GM19467 (cell line): ENCODE measurements around the gene TLR7.

Experiments used
- ATAC-seq: cut with Tn5 transposase; IDR thresholded peaks from one replicate; pipeline ENCODE4 v1.9.1; 2021; ENCODE audit warnings: mild to moderate bottlenecking, moderate library complexity; ENCODE audit not compliant: unreplicated experiment

TLR7 gene

GRCh38 chrX:12922599-12922919, 55.7 kb downstream of the TLR7 start:
- no peak for ATAC-seq

- no peak for ATAC-seq
These were observed 62.8 kb downstream of the TLR7 start for GRCh38 chrX:12929701-12930100.

- no peak for ATAC-seq
These were observed 63.3 kb downstream of the TLR7 start for GRCh38 chrX:12930150-12930549.

DNA sequence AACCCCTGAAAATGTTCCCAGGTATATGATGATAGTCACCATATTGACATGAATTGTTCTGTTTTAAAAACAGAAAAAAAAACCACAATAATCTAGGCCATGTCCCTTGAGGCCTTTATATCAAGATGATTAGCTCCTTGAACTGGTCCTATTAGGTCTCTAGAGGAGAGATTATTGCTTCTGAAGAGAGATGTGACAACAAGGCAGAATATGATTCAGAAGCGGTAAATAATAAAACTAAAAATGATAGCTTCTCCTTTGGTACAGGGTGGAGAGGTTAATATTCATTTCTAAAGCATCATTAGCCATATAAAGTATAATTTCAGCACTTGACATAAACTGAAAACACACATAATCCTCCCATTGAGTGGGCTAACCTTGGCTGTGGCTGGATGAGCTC, 65.4 kb downstream of the TLR7 start:
- no peak for ATAC-seq

DNA sequence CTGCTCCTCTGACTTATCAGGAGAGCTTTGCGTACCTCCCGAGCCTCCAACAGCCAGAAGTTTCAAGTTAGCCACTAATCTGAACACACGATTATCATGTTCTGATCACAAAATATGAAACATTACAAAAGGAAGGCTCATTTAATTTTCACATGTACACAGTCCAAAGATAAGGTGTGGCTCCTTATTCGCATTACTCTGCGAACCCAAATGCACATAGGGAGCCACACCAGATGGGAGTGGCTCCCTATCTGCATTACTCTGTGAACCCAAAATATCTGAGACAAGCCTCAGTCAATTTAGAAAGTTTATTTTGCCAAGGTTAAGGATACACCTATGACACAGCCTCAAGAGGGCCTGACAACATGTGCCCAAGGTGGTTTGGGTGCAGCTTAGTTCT, 68.0 kb downstream of the TLR7 start:
- no peak for ATAC-seq

GRCh38 chrX:12936947-12937346, 70.1 kb downstream of the TLR7 start:
- ATAC-seq, result no peak
